ENCODE measurements around the gene FERD3L. TPM values are rescaled to one million over a fixed set of nuclear protein-coding genes. Genes with fewer than 3 reads are reported as not detected.
"Not testable (repeated sequence)": the region's sequence is repeated elsewhere in the genome, so short reads cannot be mapped to it uniquely, and the experiment has no call there.

The FERD3L gene
- total and polyA plus RNA-seq, 2 of the 8 experiments (the other 6 are each of a cell fraction or from before 2014, with no cell fraction given): not detected

- not testable (repeated sequence) for H2AFZ ChIP-seq (ENCODE audit: low read length); H3K18ac ChIP-seq (ENCODE audit: extremely low read depth, low read length); H3K36me3 ChIP-seq (ENCODE audit: control insufficient read depth in 2 of 4, insufficient read depth in 4 of 4, low read length in 3 of 4); H3K23me2 ChIP-seq (ENCODE audit: low read depth, low read length); H2BK15ac ChIP-seq (ENCODE audit: low read length); H2BK5ac ChIP-seq (ENCODE audit: low read depth, low read length); H3K56ac ChIP-seq (replicated peaks; ENCODE audit: insufficient read length, low read depth, low read length); H4K91ac ChIP-seq (replicated peaks; ENCODE audit: insufficient read length, low read length); H3K14ac ChIP-seq (ENCODE audit: insufficient read length); H4K5ac ChIP-seq (ENCODE audit: insufficient read length, low read depth, low read length); H3K27ac ChIP-seq (ENCODE audit: low read depth, low read length); H3K27me3 ChIP-seq (replicated peaks in 1 of 4; ENCODE audit: control insufficient read depth in 3 of 4, extremely low read depth in 1 of 4, insufficient read depth in 3 of 4, low read length in 3 of 4); H3K79me1 ChIP-seq (ENCODE audit: low read depth, low read length); H3K9me3 ChIP-seq (ENCODE audit: insufficient read depth in 2 of 2, low read depth in 1 of 2, low read length in 1 of 2); FAIRE-seq; H3K79me2 ChIP-seq (ENCODE audit: control insufficient read depth in 1 of 2, insufficient read depth in 2 of 2, low read length in 2 of 2); H2BK120ac ChIP-seq (replicated peaks; ENCODE audit: low read depth, low read length); H3K23ac ChIP-seq (ENCODE audit: insufficient read length); H2BK20ac ChIP-seq (ENCODE audit: low read length); H4K20me1 ChIP-seq (replicated peaks in 1 of 2; ENCODE audit: control insufficient read depth in 1 of 2, insufficient read depth in 2 of 2, low read length in 2 of 2); H3K4me1 ChIP-seq (replicated peaks in 1 of 4; ENCODE audit: control insufficient read depth in 3 of 4, insufficient read depth in 4 of 4, low read length in 3 of 4); H2BK12ac ChIP-seq (ENCODE audit: low read depth, low read length); H3K4ac ChIP-seq (replicated peaks; ENCODE audit: insufficient read length, low read depth, low read length); H2AK5ac ChIP-seq (ENCODE audit: low read depth, low read length); H4K8ac ChIP-seq (ENCODE audit: extremely low read depth, insufficient read depth, low read length)
- H3K4me2 ChIP-seq (ENCODE audit: insufficient read depth in 1 of 2, low read depth in 2 of 2, low read length in 2 of 2): peak overlapping the region; percentile 62 to 65; a peak in 1 of 4 replicates
- 2% methylated on average over 13 of the region's 14 CpGs; no CpG with 5 or more reads in 1 of the 2 experiments for WGBS, 2 experiments (ENCODE audit: extremely low coverage in 1 of 2, insufficient coverage in 1 of 2, insufficient read length in 1 of 2, insufficient replicate concordance in 2 of 2, low coverage in 1 of 2, low lambda C conversion rate in 2 of 2, missing lambda C conversion rate in 1 of 2)
- ChIA-PET CTCF (ENCODE audit: partially characterized antibody) (interaction anchor here (0.9 kb wide), 1 partner anchor 48 kb away, joined by 3 read pairs; no protein-coding TSS in a partner anchor), POLR2A (ENCODE audit: partially characterized antibody) (interaction anchor here (1.7 kb wide), 1 partner anchor 25 kb away, joined by 3 read pairs; no protein-coding TSS in a partner anchor)
- DNase-seq (ENCODE audit: low read depth in 1 of 2, low spot score in 2 of 2): peak in 1 of 2 experiments; percentile 60
- peak overlapping the region in 1 of 4 experiments; percentile 48; a peak in 1 of 7 replicates for H3K9ac ChIP-seq (replicated peaks in 1 of 4; ENCODE audit: extremely low read depth in 1 of 4, low read depth in 3 of 4, low read length in 3 of 4)
- peak overlapping the region; percentile 47 to 52 (median 50) for H3K4me3 ChIP-seq (ENCODE audit: extremely low read depth in 1 of 4, insufficient read depth in 2 of 4, low read depth in 3 of 4, low read length in 4 of 4)
Measured at GRCh38 chr7:19194417-19194816, 49.2 kb upstream of the FERD3L start.

Measured in H1 (cell line).